Osteocyte (in vitro differentiated cells): ENCODE results near the gene VWC2L. TPM values are rescaled to one million over a fixed set of nuclear protein-coding genes. Genes with fewer than 3 reads are reported as not detected.

Experiments used
- DNase-seq: peaks from one replicate; pipeline ENCODE4 v3.0.0; 2021; ENCODE audit warnings: mixed read lengths; ENCODE audit not compliant: unreplicated experiment; ENCODE audit errors: extremely low spot score
- H3K27ac Mint-ChIP-seq: one replicate; pipeline ENCODE4 v1.8.0; 2021; ENCODE audit warnings: mild to moderate bottlenecking, mixed read lengths; ENCODE audit not compliant: unreplicated experiment
- H3K27me3 Mint-ChIP-seq: one replicate; pipeline ENCODE4 v1.8.0; 2021; ENCODE audit warnings: mixed read lengths; ENCODE audit not compliant: unreplicated experiment
- H3K36me3 Mint-ChIP-seq: one replicate; pipeline ENCODE4 v1.8.0; 2021; ENCODE audit warnings: mixed read lengths; ENCODE audit not compliant: unreplicated experiment
- H3K4me1 Mint-ChIP-seq: one replicate; pipeline ENCODE4 v1.8.0; 2021; ENCODE audit warnings: mixed read lengths; ENCODE audit not compliant: unreplicated experiment
- H3K4me3 Mint-ChIP-seq: one replicate; pipeline ENCODE4 v1.8.0; 2021; ENCODE audit warnings: mild to moderate bottlenecking, moderate library complexity, mixed read lengths; ENCODE audit not compliant: unreplicated experiment
- H3K9me3 Mint-ChIP-seq: one replicate; pipeline ENCODE4 v1.8.0; 2021; ENCODE audit warnings: mixed read lengths; ENCODE audit not compliant: unreplicated experiment
- total RNA-seq: library from RNA; stranded (reverse); gene quantifications from 2 replicates; pipeline ENCODE4 v1.2.1, GENCODE V29; 2021
- TF ChIP-seq, protein P1 (sequence below): fragments of 200-600 bp; sonication (generic); IDR thresholded peaks from 2 replicates; pipeline ENCODE4 v1.5.0; 2021; ENCODE audit warnings: antibody characterized with exemption, mild to moderate bottlenecking, moderate library complexity

The VWC2L gene
- total RNA-seq, 1 donor from 2014 or later = not detected

DNA sequence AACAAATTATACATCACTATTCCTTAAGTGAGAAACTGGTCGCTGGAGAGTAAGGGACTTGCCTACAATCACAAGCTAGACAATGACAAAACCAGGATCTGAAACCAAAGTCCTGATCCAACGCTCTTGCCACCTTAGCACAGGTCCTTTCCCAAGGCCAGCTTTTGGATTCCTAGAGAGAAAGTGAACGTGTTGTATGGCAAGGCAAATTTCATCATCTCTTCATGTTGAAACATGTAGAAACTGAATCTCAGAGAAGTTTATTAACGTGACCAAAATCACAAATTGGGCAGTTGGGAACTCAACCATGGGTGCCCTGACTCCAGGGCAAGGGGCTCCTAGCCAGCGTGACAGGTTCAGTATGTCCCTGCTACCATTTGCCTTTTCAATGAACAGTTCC lies 118.2 kb downstream of the VWC2L start:
- TF ChIP-seq, protein P1, sequence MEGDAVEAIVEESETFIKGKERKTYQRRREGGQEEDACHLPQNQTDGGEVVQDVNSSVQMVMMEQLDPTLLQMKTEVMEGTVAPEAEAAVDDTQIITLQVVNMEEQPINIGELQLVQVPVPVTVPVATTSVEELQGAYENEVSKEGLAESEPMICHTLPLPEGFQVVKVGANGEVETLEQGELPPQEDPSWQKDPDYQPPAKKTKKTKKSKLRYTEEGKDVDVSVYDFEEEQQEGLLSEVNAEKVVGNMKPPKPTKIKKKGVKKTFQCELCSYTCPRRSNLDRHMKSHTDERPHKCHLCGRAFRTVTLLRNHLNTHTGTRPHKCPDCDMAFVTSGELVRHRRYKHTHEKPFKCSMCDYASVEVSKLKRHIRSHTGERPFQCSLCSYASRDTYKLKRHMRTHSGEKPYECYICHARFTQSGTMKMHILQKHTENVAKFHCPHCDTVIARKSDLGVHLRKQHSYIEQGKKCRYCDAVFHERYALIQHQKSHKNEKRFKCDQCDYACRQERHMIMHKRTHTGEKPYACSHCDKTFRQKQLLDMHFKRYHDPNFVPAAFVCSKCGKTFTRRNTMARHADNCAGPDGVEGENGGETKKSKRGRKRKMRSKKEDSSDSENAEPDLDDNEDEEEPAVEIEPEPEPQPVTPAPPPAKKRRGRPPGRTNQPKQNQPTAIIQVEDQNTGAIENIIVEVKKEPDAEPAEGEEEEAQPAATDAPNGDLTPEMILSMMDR = no peak

DNA sequence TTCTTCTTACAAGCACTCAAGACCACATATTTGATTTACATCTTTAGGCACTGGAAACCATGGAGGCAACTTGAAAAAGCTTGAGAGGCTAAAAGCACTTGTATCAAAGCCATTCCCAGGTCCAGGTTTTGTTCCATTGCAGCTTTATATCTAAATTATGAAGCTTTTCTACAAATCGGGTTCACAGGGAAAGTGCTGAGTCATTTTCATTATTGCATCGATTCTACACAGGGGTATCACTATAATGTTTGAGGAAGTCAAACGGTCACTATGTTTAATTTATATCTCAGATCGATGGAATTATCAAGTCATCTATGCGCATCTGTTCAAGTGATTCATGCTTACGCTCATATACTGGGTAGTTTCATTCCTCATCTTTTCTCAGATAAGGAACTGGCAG lies 118.7 kb downstream of the VWC2L start:
- Mint-ChIP-seq H3K4me1 (peaks cover 9% of the 10 kb centered on the region), H3K27me3 (no peaks in the 10 kb centered on the region), H3K27ac (no peak overlapping the region), H3K36me3 (no peaks in the 10 kb centered on the region), H3K4me3 (no peak overlapping the region), H3K9me3 (no peaks in the 10 kb centered on the region)
- DNase-seq = no peak
- TF ChIP-seq, protein P1 = no peak

More for the DNA sequence above, 118.2 kb downstream of the VWC2L start:
- Mint-ChIP-seq H3K27me3 (no peaks in the 10 kb centered on the region), H3K4me3 (no peak overlapping the region), H3K27ac (no peak overlapping the region), H3K9me3 (no peaks in the 10 kb centered on the region), H3K36me3 (no peaks in the 10 kb centered on the region), H3K4me1 (peaks cover 9% of the 10 kb centered on the region)
- DNase-seq = no peak

DNA sequence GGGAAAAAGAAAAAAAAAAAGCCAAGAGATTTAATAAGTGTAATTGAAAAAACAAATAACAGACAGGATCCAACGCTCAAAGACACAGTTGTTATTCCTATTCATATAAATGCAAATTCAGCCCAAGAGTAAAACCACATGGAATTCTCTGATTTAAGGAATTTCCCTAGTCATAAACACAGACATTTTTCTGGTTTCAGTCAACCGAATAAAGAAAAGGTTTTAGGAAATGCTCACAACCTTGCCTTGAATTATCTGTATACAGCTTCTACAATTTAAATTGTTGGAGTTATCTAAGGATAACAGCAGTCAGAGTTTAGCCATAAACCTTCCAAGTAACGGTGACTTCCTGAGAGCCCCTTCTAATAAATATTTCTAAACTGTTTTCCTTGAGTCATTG lies 122.7 kb downstream of the VWC2L start:
- no peak for DNase-seq
- Mint-ChIP-seq H3K4me3 (no peak overlapping the region), H3K36me3 (no peaks in the 10 kb centered on the region), H3K27me3 (no peaks in the 10 kb centered on the region), H3K4me1 (peaks cover 9% of the 10 kb centered on the region), H3K9me3 (no peaks in the 10 kb centered on the region), H3K27ac (peak overlapping the region; percentile 35)
- TF ChIP-seq, protein P1 = no peak

DNA sequence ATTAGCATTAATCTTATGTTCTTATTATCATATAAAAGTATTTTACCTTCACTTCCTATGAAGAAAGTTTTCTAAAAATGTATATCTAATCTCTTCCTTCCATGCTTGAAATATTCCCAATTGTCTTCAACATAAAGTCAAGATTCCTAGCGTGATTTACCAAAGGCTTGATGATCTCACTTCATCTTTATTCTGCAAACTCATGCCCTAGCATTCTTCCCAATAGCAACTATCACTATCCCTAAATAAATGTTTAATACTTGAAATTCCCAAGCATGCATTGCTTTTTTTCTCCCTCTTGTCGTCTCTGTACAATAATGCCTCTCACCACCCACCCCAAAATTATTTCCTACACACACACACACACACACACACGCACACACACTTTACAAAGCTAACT lies 125.8 kb downstream of the VWC2L start:
- H3K36me3 Mint-ChIP-seq = no peaks in the 10 kb centered on the region
- H3K4me3 Mint-ChIP-seq = no peak overlapping the region
- TF ChIP-seq, protein P1 = no peak
- no peak overlapping the region for H3K27ac Mint-ChIP-seq
- no peaks in the 10 kb centered on the region for H3K27me3 Mint-ChIP-seq
- peaks cover 9% of the 10 kb centered on the region for H3K4me1 Mint-ChIP-seq
- H3K9me3 Mint-ChIP-seq = no peaks in the 10 kb centered on the region
- DNase-seq = no peak

DNA sequence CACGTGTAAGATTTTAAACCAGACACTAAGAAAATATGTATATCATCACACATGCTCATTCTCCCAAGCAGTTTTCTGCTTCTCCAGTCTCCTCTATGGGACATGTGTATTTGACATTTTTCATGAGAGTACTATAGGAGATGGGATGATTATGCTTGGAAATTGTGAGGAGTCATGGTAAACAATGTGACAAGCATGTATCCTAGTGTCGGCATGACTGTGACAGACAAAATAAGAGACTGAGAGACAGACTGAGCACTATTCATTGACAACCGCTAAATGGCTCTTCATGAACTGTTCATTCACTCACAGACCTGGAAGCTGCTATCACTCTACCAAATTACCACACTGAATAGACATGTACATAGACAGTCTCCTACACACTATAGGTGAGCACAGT lies 127.1 kb downstream of the VWC2L start:
- no peak overlapping the region for H3K4me3 Mint-ChIP-seq

More for the DNA sequence above, 127.1 kb downstream of the VWC2L start:
- Mint-ChIP-seq H3K9me3 (no peaks in the 10 kb centered on the region), H3K27me3 (no peaks in the 10 kb centered on the region), H3K27ac (no peak overlapping the region), H3K36me3 (no peaks in the 10 kb centered on the region), H3K4me1 (peaks cover 20% of the 10 kb centered on the region)
- DNase-seq = no peak
- TF ChIP-seq, protein P1 = no peak
